GM18873 (cell line): ENCODE results near the gene LGALS7B.

ENCODE experiments used
- ATAC-seq: cut with Tn5 transposase; IDR thresholded peaks from one replicate; pipeline ENCODE4 v1.9.1; 2021; ENCODE audit warnings: mild to moderate bottlenecking, moderate library complexity, moderate number of reproducible peaks; ENCODE audit not compliant: unreplicated experiment, low FRiP score

Gene LGALS7B

GRCh38 chr19:38839816-38840582 lies 51.0 kb downstream of the LGALS7B start:
- no peak for ATAC-seq

GRCh38 chr19:38840583-38840968 lies 51.6 kb downstream of the LGALS7B start:
- no peak for ATAC-seq
